ENCODE measurements around the gene NUCB2.
"Not testable (repeated sequence)": the region's sequence is repeated elsewhere in the genome, so short reads cannot be mapped to it uniquely, and the experiment has no call there.

- not testable (repeated sequence) for TF ChIP-seq REST (IDR thresholded peaks at IDR 0.05; ENCODE audit: insufficient replicate concordance, low read depth); CTCF (IDR thresholded peaks at IDR 0.05; ENCODE audit: insufficient read depth, low read length); POLR2AphosphoS5 (IDR thresholded peaks at IDR 0.05; ENCODE audit: low read depth); GABPA (IDR thresholded peaks at IDR 0.05; ENCODE audit: low read depth)
These were observed 36.6 kb upstream of the NUCB2 start for GRCh38 chr11:17239927-17240326.
